ENCODE measurements around the gene WDR81. TPM values are rescaled to one million over a fixed set of nuclear protein-coding genes. Genes with fewer than 3 reads are reported as not detected.
"Not testable (repeated sequence)": the region's sequence is repeated elsewhere in the genome, so short reads cannot be mapped to it uniquely, and the experiment has no call there.

Gene WDR81
- total RNA-seq, 2 donors from 2014 or later, result 15.4 to 16.1 TPM

- intact Hi-C loops (cut with DNase I), result no loop called here
- DNase-seq (no peak), ATAC-seq (no peak)
These were observed 1.4 kb downstream of the WDR81 start for GRCh38 chr17:1725642-1726511.

- DNase-seq (no peak), ATAC-seq (no peak)
- intact Hi-C loops (cut with DNase I), result no loop called here
These were observed 2.2 kb downstream of the WDR81 start for GRCh38 chr17:1726626-1727257.

- intact Hi-C loops (cut with DNase I), result no loop called here
- ATAC-seq, result no peak
- no peak for DNase-seq
These were observed 2.8 kb downstream of the WDR81 start for GRCh38 chr17:1727258-1727789.

GRCh38 chr17:1727876-1728630, 3.5 kb downstream of the WDR81 start:
- intact Hi-C loops (cut with DNase I), result no loop called here
- ATAC-seq (no peak), DNase-seq (no peak)

- DNase-seq, result no peak
These were observed 5.4 kb downstream of the WDR81 start for GRCh38 chr17:1729966-1730325.

GRCh38 chr17:1730326-1731193, 6.1 kb downstream of the WDR81 start:
- ATAC-seq (peak; percentile 86 to 88), DNase-seq (peak; percentile 87)
- intact Hi-C loops (cut with DNase I), result no loop called here

More at GRCh38 chr17:1729966-1730325, 5.4 kb downstream of the WDR81 start:
- peak; percentile 29 to 43 for ATAC-seq
- intact Hi-C loops (cut with DNase I), result no loop called here

GRCh38 chr17:1731194-1731506, 6.6 kb downstream of the WDR81 start:
- peak in 1 of 2 donors; percentile 2 for ATAC-seq
- DNase-seq, result no peak
- intact Hi-C loops (cut with DNase I), result no loop called here

- intact Hi-C loops (cut with DNase I), result no loop called here
- no peak for DNase-seq
These were observed 7.8 kb downstream of the WDR81 start for GRCh38 chr17:1732241-1732832.

GRCh38 chr17:1732833-1733321, 8.4 kb downstream of the WDR81 start:
- intact Hi-C loops (cut with DNase I), result no loop called here
- DNase-seq (no peak), ATAC-seq (no peak)

More at GRCh38 chr17:1732241-1732832, 7.8 kb downstream of the WDR81 start:
- ATAC-seq, result no peak

- intact Hi-C loops (cut with DNase I), result no loop called here
- DNase-seq (peak; percentile 23), ATAC-seq (no peak)
These were observed 9.3 kb downstream of the WDR81 start for GRCh38 chr17:1733759-1734158.

GRCh38 chr17:1735418-1735817, 10.9 kb downstream of the WDR81 start:
- peak; percentile 13 for DNase-seq
- intact Hi-C loops (cut with DNase I), result no loop called here

GRCh38 chr17:1735834-1736347, 11.4 kb downstream of the WDR81 start:
- intact Hi-C loops (cut with DNase I), result no loop called here
- ATAC-seq (no peak), DNase-seq (peak; percentile 23)

More at GRCh38 chr17:1735418-1735817, 10.9 kb downstream of the WDR81 start:
- ATAC-seq, result no peak

GRCh38 chr17:1736348-1737281, 12.1 kb downstream of the WDR81 start:
- ATAC-seq, result peak; percentile 67 to 71
- DNase-seq, result peak; percentile 82
- intact Hi-C loops (cut with DNase I), result no loop called here

- intact Hi-C loops (cut with DNase I), result no loop called here
- DNase-seq, result peak; percentile 30
- peak in 1 of 2 donors; percentile 38 for ATAC-seq
These were observed 13.2 kb downstream of the WDR81 start for GRCh38 chr17:1737531-1738291.

- intact Hi-C loops (cut with DNase I); ATAC-seq; DNase-seq: not testable (repeated sequence)
These were observed 17.4 kb downstream of the WDR81 start for GRCh38 chr17:1741899-1742298.

Measured in left cardiac atrium (tissue), 4 donors.